ENCODE measurements around the gene DYNLT5.

The DYNLT5 gene

DNA sequence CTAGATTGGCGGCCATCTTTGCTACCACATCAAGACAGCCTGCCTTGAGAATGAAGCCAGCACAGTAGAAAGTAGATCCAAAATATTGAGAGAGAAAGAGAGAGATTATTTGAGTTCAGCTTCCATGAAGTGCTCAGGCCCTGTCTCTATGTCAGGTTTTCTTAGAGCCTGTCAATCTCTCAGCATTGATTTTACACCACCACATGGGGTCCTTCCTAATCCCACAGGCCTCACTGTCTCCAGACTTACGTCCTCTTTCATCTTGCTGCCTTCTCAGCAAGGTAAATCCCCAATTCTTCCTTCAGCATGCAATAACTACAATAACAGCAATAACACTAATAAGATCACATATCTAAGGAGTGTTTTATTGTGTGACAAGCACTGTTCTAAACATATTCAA, 21.0 kb downstream of the DYNLT5 start:
- no peak for ATAC-seq
- no peak for TF ChIP-seq PPARA (CRISPR knock-in tag; IDR thresholded peaks at IDR 0.05; ENCODE audit: borderline replicate concordance)
- TF ChIP-seq, protein P1, sequence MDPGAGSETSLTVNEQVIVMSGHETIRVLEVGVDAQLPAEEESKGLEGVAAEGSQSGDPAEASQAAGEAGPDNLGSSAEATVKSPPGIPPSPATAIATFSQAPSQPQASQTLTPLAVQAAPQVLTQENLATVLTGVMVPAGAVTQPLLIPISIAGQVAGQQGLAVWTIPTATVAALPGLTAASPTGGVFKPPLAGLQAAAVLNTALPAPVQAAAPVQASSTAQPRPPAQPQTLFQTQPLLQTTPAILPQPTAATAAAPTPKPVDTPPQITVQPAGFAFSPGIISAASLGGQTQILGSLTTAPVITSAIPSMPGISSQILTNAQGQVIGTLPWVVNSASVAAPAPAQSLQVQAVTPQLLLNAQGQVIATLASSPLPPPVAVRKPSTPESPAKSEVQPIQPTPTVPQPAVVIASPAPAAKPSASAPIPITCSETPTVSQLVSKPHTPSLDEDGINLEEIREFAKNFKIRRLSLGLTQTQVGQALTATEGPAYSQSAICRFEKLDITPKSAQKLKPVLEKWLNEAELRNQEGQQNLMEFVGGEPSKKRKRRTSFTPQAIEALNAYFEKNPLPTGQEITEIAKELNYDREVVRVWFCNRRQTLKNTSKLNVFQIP (CRISPR knock-in tag; IDR thresholded peaks at IDR 0.05; ENCODE audit: borderline replicate concordance, low read depth) = no peak
- no peak for TF ChIP-seq RARB (CRISPR knock-in tag; IDR thresholded peaks at IDR 0.05)
- TF ChIP-seq ZNF8 (CRISPR knock-in tag; IDR thresholded peaks at IDR 0.05) = no peak
- TF ChIP-seq OSR1 (CRISPR knock-in tag; IDR thresholded peaks at IDR 0.05) = no peak
- no peak for TF ChIP-seq CREB5 (CRISPR knock-in tag; IDR thresholded peaks at IDR 0.05; ENCODE audit: low read depth)
- TF ChIP-seq ZNF565 (CRISPR knock-in tag; conservative IDR thresholded peaks at IDR 0.05; ENCODE audit: low read depth) = no peak
- TF ChIP-seq, protein P2, sequence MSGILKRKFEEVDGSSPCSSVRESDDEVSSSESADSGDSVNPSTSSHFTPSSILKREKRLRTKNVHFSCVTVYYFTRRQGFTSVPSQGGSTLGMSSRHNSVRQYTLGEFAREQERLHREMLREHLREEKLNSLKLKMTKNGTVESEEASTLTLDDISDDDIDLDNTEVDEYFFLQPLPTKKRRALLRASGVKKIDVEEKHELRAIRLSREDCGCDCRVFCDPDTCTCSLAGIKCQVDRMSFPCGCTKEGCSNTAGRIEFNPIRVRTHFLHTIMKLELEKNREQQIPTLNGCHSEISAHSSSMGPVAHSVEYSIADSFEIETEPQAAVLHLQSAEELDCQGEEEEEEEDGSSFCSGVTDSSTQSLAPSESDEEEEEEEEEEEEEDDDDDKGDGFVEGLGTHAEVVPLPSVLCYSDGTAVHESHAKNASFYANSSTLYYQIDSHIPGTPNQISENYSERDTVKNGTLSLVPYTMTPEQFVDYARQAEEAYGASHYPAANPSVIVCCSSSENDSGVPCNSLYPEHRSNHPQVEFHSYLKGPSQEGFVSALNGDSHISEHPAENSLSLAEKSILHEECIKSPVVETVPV (CRISPR knock-in tag; IDR thresholded peaks at IDR 0.05) = no peak
- TF ChIP-seq ISL1 (CRISPR knock-in tag; IDR thresholded peaks at IDR 0.05) = no peak
- no peak for TF ChIP-seq ZNF70 (CRISPR knock-in tag; IDR thresholded peaks at IDR 0.05)
- TF ChIP-seq TOX (CRISPR knock-in tag; IDR thresholded peaks at IDR 0.05; ENCODE audit: borderline replicate concordance) = no peak
- TF ChIP-seq ZC3H10 (CRISPR knock-in tag; IDR thresholded peaks at IDR 0.05) = no peak
- TF ChIP-seq ESRRG (CRISPR knock-in tag; IDR thresholded peaks at IDR 0.05) = no peak
- TF ChIP-seq SNAI2 (CRISPR knock-in tag; IDR thresholded peaks at IDR 0.05) = no peak
- no peak for TF ChIP-seq GLIS3 (CRISPR knock-in tag; IDR thresholded peaks at IDR 0.05)
- TF ChIP-seq, protein P3, sequence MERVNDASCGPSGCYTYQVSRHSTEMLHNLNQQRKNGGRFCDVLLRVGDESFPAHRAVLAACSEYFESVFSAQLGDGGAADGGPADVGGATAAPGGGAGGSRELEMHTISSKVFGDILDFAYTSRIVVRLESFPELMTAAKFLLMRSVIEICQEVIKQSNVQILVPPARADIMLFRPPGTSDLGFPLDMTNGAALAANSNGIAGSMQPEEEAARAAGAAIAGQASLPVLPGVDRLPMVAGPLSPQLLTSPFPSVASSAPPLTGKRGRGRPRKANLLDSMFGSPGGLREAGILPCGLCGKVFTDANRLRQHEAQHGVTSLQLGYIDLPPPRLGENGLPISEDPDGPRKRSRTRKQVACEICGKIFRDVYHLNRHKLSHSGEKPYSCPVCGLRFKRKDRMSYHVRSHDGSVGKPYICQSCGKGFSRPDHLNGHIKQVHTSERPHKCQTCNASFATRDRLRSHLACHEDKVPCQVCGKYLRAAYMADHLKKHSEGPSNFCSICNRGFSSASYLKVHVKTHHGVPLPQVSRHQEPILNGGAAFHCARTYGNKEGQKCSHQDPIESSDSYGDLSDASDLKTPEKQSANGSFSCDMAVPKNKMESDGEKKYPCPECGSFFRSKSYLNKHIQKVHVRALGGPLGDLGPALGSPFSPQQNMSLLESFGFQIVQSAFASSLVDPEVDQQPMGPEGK (CRISPR knock-in tag; IDR thresholded peaks at IDR 0.05; ENCODE audit: borderline replicate concordance) = no peak
- TF ChIP-seq ARNTL (CRISPR knock-in tag; IDR thresholded peaks at IDR 0.05; ENCODE audit: borderline replicate concordance, low read depth) = no peak

- TF ChIP-seq, protein P2 (CRISPR knock-in tag; IDR thresholded peaks at IDR 0.05) = no peak
- TF ChIP-seq PPARA (CRISPR knock-in tag; IDR thresholded peaks at IDR 0.05; ENCODE audit: borderline replicate concordance) (no peak), TCF4 (CRISPR knock-in tag; IDR thresholded peaks at IDR 0.05; ENCODE audit: borderline replicate concordance) (no peak), ISL1 (CRISPR knock-in tag; IDR thresholded peaks at IDR 0.05) (no peak), ZFP30 (CRISPR knock-in tag; IDR thresholded peaks at IDR 0.05) (no peak), ZNF8 (CRISPR knock-in tag; IDR thresholded peaks at IDR 0.05) (no peak), ARNTL (CRISPR knock-in tag; IDR thresholded peaks at IDR 0.05; ENCODE audit: borderline replicate concordance, low read depth) (no peak), GLIS3 (CRISPR knock-in tag; IDR thresholded peaks at IDR 0.05) (no peak), ZC3H10 (CRISPR knock-in tag; IDR thresholded peaks at IDR 0.05) (no peak), TOX (CRISPR knock-in tag; IDR thresholded peaks at IDR 0.05; ENCODE audit: borderline replicate concordance) (no peak), BACH2 (CRISPR knock-in tag; IDR thresholded peaks at IDR 0.05; ENCODE audit: borderline replicate concordance) (no peak), RARB (CRISPR knock-in tag; IDR thresholded peaks at IDR 0.05) (no peak)
- TF ChIP-seq, protein P1 (CRISPR knock-in tag; IDR thresholded peaks at IDR 0.05; ENCODE audit: borderline replicate concordance, low read depth) = no peak
- TF ChIP-seq, protein P4, sequence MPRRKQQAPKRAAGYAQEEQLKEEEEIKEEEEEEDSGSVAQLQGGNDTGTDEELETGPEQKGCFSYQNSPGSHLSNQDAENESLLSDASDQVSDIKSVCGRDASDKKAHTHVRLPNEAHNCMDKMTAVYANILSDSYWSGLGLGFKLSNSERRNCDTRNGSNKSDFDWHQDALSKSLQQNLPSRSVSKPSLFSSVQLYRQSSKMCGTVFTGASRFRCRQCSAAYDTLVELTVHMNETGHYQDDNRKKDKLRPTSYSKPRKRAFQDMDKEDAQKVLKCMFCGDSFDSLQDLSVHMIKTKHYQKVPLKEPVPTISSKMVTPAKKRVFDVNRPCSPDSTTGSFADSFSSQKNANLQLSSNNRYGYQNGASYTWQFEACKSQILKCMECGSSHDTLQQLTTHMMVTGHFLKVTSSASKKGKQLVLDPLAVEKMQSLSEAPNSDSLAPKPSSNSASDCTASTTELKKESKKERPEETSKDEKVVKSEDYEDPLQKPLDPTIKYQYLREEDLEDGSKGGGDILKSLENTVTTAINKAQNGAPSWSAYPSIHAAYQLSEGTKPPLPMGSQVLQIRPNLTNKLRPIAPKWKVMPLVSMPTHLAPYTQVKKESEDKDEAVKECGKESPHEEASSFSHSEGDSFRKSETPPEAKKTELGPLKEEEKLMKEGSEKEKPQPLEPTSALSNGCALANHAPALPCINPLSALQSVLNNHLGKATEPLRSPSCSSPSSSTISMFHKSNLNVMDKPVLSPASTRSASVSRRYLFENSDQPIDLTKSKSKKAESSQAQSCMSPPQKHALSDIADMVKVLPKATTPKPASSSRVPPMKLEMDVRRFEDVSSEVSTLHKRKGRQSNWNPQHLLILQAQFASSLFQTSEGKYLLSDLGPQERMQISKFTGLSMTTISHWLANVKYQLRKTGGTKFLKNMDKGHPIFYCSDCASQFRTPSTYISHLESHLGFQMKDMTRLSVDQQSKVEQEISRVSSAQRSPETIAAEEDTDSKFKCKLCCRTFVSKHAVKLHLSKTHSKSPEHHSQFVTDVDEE (CRISPR knock-in tag; IDR thresholded peaks at IDR 0.05) = no peak
- ATAC-seq = no peak
Measured at GRCh38 chr1:66774438-66774837, 22.2 kb downstream of the DYNLT5 start.

Measured in SK-N-SH treated with all-trans-retinoic acid at 6 μM for 48 hours (cell line).